ENCODE measurements around the gene GABRB2. TPM values are rescaled to one million over a fixed set of nuclear protein-coding genes. Genes with fewer than 3 reads are reported as not detected.

The GABRB2 gene
- not detected in 2 replicates for polyA plus RNA-seq (2011; rRNA removed)
- polyA plus RNA-seq (2012; cell fraction: cytosol; rRNA removed): not detected in 2 replicates
- polyA plus RNA-seq (2012; cell fraction: nucleus; rRNA removed): not detected in 2 replicates
- polyA plus RNA-seq (2017; fragmentation: RNase III; extraction: RNeasy Plus Mini Kit Qiagen cat#74134 plus additional on column Dnase treatment): not detected in 3 replicates
- polyA minus RNA-seq (2011; rRNA and poly(A)+ RNA removed): not detected in 2 replicates

- TF ChIP-seq HDAC2 (IDR thresholded peaks at IDR 0.05): no peak
- no peak for TF ChIP-seq FOSB (CRISPR knock-in tag; IDR thresholded peaks at IDR 0.05)
- no peak for TF ChIP-seq KDM1A (IDR thresholded peaks at IDR 0.05; ENCODE audit: low read depth)
- WGBS (ENCODE audit: missing lambda C conversion rate): 7% methylated on average over 25 of the region's 31 CpGs
- no peak within 1 kb of the TSS for H3K27ac ChIP-seq
- no peaks in the 10 kb centered on the region for H3K9me3 ChIP-seq
- no peak for FAIRE-seq
- peak in 1 of 2 experiments; percentile 37; a peak in 2 of 6 replicates for ATAC-seq
- POLR2A ChIA-PET: no interaction called here
- CTCF ChIA-PET: no interaction called here
- DNase-seq (ENCODE audit: low read depth in 1 of 2, low spot score in 1 of 2): peak in 1 of 2 experiments; percentile 25
- peaks cover 16% of the 10 kb centered on the region; the same call in 2 of the 3 replicates for H3K4me1 ChIP-seq
- peak within 1 kb of the TSS; percentile 40 for H3K4me3 ChIP-seq
- peak within 1 kb of the TSS; percentile 90 for H3K4me2 ChIP-seq
Observed at GRCh38 chr5:161546470-161547301, at the start of gene GABRB2. TSS of gene GABRB2 (minus strand) at chr5:161546725. CDS start at chr5:161546643, 82 bp downstream.

DNA sequence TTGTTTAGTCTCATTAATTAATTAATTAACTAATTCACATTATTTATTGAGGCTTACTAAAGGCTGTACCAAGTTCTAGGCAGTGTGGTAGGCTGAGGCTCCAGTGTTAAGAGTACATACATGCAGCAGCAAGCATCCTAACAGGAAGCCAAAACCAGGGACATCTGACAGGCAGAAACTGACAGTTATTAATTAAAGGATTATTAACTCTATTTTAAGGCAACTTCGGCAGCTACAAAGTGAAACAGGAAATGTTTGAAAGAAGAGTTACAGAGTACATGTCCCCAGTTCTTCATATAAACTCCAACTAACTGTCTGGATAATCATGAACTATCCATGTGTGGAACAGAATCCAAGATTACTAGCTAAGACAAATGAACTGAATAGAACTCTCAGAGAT lies 39.3 kb upstream of the GABRB2 start:
- WGBS (ENCODE audit: missing lambda C conversion rate): 4% methylated on average over 1 of the region's 1 CpG
- no peak for ATAC-seq
- ChIA-PET CTCF (no interaction called here), POLR2A (no interaction called here)
- no peak for FAIRE-seq
- Histone ChIP-seq H3K4me1 (no peaks in the 10 kb centered on the region), H3K4me3 (no peak overlapping the region), H3K4me2 (no peak overlapping the region), H3K27ac (no peak overlapping the region), H3K9me3 (no peaks in the 10 kb centered on the region)
- no peak for TF ChIP-seq CHD4 (IDR thresholded peaks at IDR 0.05; ENCODE audit: borderline replicate concordance)
- no peak for DNase-seq (ENCODE audit: low read depth in 1 of 2, low spot score in 1 of 2)

GRCh38 chr5:161580621-161581020 lies 34.1 kb upstream of the GABRB2 start:
- 35% methylated on average over 5 of the region's 5 CpGs for WGBS (ENCODE audit: missing lambda C conversion rate)
- ChIA-PET CTCF (no interaction called here), POLR2A (no interaction called here)
- FAIRE-seq (no peak), DNase-seq (ENCODE audit: low read depth in 1 of 2, low spot score in 1 of 2) (no peak), ATAC-seq (no peak)
- no peak overlapping the region for H3K4me2 ChIP-seq
- no peak overlapping the region for H3K4me3 ChIP-seq
- no peak overlapping the region for H3K27ac ChIP-seq
- TF ChIP-seq, protein P1, sequence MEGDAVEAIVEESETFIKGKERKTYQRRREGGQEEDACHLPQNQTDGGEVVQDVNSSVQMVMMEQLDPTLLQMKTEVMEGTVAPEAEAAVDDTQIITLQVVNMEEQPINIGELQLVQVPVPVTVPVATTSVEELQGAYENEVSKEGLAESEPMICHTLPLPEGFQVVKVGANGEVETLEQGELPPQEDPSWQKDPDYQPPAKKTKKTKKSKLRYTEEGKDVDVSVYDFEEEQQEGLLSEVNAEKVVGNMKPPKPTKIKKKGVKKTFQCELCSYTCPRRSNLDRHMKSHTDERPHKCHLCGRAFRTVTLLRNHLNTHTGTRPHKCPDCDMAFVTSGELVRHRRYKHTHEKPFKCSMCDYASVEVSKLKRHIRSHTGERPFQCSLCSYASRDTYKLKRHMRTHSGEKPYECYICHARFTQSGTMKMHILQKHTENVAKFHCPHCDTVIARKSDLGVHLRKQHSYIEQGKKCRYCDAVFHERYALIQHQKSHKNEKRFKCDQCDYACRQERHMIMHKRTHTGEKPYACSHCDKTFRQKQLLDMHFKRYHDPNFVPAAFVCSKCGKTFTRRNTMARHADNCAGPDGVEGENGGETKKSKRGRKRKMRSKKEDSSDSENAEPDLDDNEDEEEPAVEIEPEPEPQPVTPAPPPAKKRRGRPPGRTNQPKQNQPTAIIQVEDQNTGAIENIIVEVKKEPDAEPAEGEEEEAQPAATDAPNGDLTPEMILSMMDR (IDR thresholded peaks at IDR 0.05): no peak
- TF ChIP-seq, protein P2, sequence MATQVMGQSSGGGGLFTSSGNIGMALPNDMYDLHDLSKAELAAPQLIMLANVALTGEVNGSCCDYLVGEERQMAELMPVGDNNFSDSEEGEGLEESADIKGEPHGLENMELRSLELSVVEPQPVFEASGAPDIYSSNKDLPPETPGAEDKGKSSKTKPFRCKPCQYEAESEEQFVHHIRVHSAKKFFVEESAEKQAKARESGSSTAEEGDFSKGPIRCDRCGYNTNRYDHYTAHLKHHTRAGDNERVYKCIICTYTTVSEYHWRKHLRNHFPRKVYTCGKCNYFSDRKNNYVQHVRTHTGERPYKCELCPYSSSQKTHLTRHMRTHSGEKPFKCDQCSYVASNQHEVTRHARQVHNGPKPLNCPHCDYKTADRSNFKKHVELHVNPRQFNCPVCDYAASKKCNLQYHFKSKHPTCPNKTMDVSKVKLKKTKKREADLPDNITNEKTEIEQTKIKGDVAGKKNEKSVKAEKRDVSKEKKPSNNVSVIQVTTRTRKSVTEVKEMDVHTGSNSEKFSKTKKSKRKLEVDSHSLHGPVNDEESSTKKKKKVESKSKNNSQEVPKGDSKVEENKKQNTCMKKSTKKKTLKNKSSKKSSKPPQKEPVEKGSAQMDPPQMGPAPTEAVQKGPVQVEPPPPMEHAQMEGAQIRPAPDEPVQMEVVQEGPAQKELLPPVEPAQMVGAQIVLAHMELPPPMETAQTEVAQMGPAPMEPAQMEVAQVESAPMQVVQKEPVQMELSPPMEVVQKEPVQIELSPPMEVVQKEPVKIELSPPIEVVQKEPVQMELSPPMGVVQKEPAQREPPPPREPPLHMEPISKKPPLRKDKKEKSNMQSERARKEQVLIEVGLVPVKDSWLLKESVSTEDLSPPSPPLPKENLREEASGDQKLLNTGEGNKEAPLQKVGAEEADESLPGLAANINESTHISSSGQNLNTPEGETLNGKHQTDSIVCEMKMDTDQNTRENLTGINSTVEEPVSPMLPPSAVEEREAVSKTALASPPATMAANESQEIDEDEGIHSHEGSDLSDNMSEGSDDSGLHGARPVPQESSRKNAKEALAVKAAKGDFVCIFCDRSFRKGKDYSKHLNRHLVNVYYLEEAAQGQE (IDR thresholded peaks at IDR 0.05): no peak
- TF ChIP-seq ZSCAN20 (CRISPR knock-in tag; IDR thresholded peaks at IDR 0.05) (no peak), KDM1A (IDR thresholded peaks at IDR 0.05; ENCODE audit: low read depth) (no peak), JUNB (IDR thresholded peaks at IDR 0.05) (no peak), POLR2A (IDR thresholded peaks at IDR 0.05; ENCODE audit: low read length) (no peak), RFX5 (IDR thresholded peaks at IDR 0.05) (no peak), HES2 (IDR thresholded peaks at IDR 0.05) (no peak), ELK1 (IDR thresholded peaks at IDR 0.05; ENCODE audit: low read depth, low read length) (no peak), CBX8 (IDR thresholded peaks at IDR 0.05) (no peak), HOXA7 (CRISPR knock-in tag; IDR thresholded peaks at IDR 0.05) (no peak), RNF2 (IDR thresholded peaks at IDR 0.05; ENCODE audit: borderline replicate concordance, low read depth) (no peak), SREBF2 (IDR thresholded peaks at IDR 0.05) (no peak), HEYL (CRISPR knock-in tag; IDR thresholded peaks at IDR 0.05) (no peak), RARB (CRISPR knock-in tag; IDR thresholded peaks at IDR 0.05) (no peak), FOSL2 (IDR thresholded peaks at IDR 0.05) (no peak), FOSL2 (CRISPR knock-in tag; IDR thresholded peaks at IDR 0.05) (no peak), PHF8 (IDR thresholded peaks at IDR 0.05; ENCODE audit: borderline replicate concordance, low read depth) (no peak)
- TF ChIP-seq, protein P3, sequence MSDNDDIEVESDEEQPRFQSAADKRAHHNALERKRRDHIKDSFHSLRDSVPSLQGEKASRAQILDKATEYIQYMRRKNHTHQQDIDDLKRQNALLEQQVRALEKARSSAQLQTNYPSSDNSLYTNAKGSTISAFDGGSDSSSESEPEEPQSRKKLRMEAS (IDR thresholded peaks at IDR 0.05): no peak
- TF ChIP-seq, protein P4, sequence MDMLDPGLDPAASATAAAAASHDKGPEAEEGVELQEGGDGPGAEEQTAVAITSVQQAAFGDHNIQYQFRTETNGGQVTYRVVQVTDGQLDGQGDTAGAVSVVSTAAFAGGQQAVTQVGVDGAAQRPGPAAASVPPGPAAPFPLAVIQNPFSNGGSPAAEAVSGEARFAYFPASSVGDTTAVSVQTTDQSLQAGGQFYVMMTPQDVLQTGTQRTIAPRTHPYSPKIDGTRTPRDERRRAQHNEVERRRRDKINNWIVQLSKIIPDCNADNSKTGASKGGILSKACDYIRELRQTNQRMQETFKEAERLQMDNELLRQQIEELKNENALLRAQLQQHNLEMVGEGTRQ (IDR thresholded peaks at IDR 0.05): no peak
- no peaks in the 10 kb centered on the region for H3K9me3 ChIP-seq
- no peaks in the 10 kb centered on the region for H3K4me1 ChIP-seq
